ENCODE results near the gene CD27. TPM values are rescaled to one million over a fixed set of nuclear protein-coding genes. Genes with fewer than 3 reads are reported as not detected.
"Not testable (repeated sequence)": the region's sequence is repeated elsewhere in the genome, so short reads cannot be mapped to it uniquely, and the experiment has no call there.

CD27 gene
- polyA plus RNA-seq, 2 donors, result 0.84 to 0.98 TPM

- H3K4me3 ChIP-seq (ENCODE audit: low read depth in 1 of 2, low read length in 2 of 2), result no peak overlapping the region
- H3K27me3 ChIP-seq (ENCODE audit: control insufficient read depth in 1 of 2, insufficient read depth in 2 of 2, low read length in 2 of 2), result no peaks in the 10 kb centered on the region
- H3K9me3 ChIP-seq (ENCODE audit: control insufficient read depth in 2 of 2, insufficient read depth in 1 of 2, low read depth in 1 of 2, low read length in 1 of 2), result no peaks in the 10 kb centered on the region
- WGBS, 2 donors, result 2 to 4% methylated on average over 9 of the region's 9 CpGs
- no peak overlapping the region for H3K27ac ChIP-seq (ENCODE audit: low read depth in 2 of 2, low read length in 1 of 2)
- H3K36me3 ChIP-seq (ENCODE audit: control insufficient read depth in 2 of 2, insufficient read depth in 2 of 2, low read length in 1 of 2), result no peaks in the 10 kb centered on the region
- peaks cover 0 to 3% of the 10 kb centered on the region in 2 donors for H3K4me1 ChIP-seq (ENCODE audit: control insufficient read depth in 2 of 2, insufficient read depth in 2 of 2, low read length in 1 of 2)
Observed at GRCh38 chr12:6423267-6424007, 21.3 kb upstream of the CD27 start.

- no peak overlapping the region for H3K4me3 ChIP-seq (ENCODE audit: low read depth in 1 of 2, low read length in 2 of 2)
- no peaks in the 10 kb centered on the region for H3K36me3 ChIP-seq (ENCODE audit: control insufficient read depth in 2 of 2, insufficient read depth in 2 of 2, low read length in 1 of 2)
- H3K9me3 ChIP-seq (ENCODE audit: control insufficient read depth in 2 of 2, insufficient read depth in 1 of 2, low read depth in 1 of 2, low read length in 1 of 2), result no peaks in the 10 kb centered on the region
- peaks cover 0 to 3% of the 10 kb centered on the region in 2 donors for H3K4me1 ChIP-seq (ENCODE audit: control insufficient read depth in 2 of 2, insufficient read depth in 2 of 2, low read length in 1 of 2)
- WGBS, 2 donors, result 41 to 44% methylated on average over 6 of the region's 6 CpGs
- no peaks in the 10 kb centered on the region for H3K27me3 ChIP-seq (ENCODE audit: control insufficient read depth in 1 of 2, insufficient read depth in 2 of 2, low read length in 2 of 2)
- no peak overlapping the region for H3K27ac ChIP-seq (ENCODE audit: low read depth in 2 of 2, low read length in 1 of 2)
Observed at GRCh38 chr12:6424008-6424347, 20.8 kb upstream of the CD27 start.

- Histone ChIP-seq H3K27me3 (ENCODE audit: control insufficient read depth in 1 of 2, insufficient read depth in 2 of 2, low read length in 2 of 2) (no peaks in the 10 kb centered on the region), H3K9me3 (ENCODE audit: control insufficient read depth in 2 of 2, insufficient read depth in 1 of 2, low read depth in 1 of 2, low read length in 1 of 2) (no peaks in the 10 kb centered on the region), H3K27ac (ENCODE audit: low read depth in 2 of 2, low read length in 1 of 2) (no peak overlapping the region), H3K36me3 (ENCODE audit: control insufficient read depth in 2 of 2, insufficient read depth in 2 of 2, low read length in 1 of 2) (no peaks in the 10 kb centered on the region), H3K4me1 (ENCODE audit: control insufficient read depth in 2 of 2, insufficient read depth in 2 of 2, low read length in 1 of 2) (peaks cover 0 to 3% of the 10 kb centered on the region in 2 donors), H3K4me3 (ENCODE audit: low read depth in 1 of 2, low read length in 2 of 2) (no peak overlapping the region)
- WGBS, 2 donors, result 82 to 87% methylated on average over 8 of the region's 8 CpGs
Observed at GRCh38 chr12:6424866-6425265, 19.9 kb upstream of the CD27 start.

GRCh38 chr12:6425590-6426531 is 18.9 kb upstream of the CD27 start:
- no peaks in the 10 kb centered on the region for H3K9me3 ChIP-seq (ENCODE audit: control insufficient read depth in 2 of 2, insufficient read depth in 1 of 2, low read depth in 1 of 2, low read length in 1 of 2)
- peaks cover 3 to 8% of the 10 kb centered on the region in 2 donors for H3K4me1 ChIP-seq (ENCODE audit: control insufficient read depth in 2 of 2, insufficient read depth in 2 of 2, low read length in 1 of 2)
- 80 to 82% methylated on average over 23 of the region's 23 CpGs for WGBS, 2 donors
- H3K27me3 ChIP-seq (ENCODE audit: control insufficient read depth in 1 of 2, insufficient read depth in 2 of 2, low read length in 2 of 2), result no peaks in the 10 kb centered on the region
- no peak overlapping the region for H3K4me3 ChIP-seq (ENCODE audit: low read depth in 1 of 2, low read length in 2 of 2)
- no peak overlapping the region for H3K27ac ChIP-seq (ENCODE audit: low read depth in 2 of 2, low read length in 1 of 2)
- no peaks in the 10 kb centered on the region for H3K36me3 ChIP-seq (ENCODE audit: control insufficient read depth in 2 of 2, insufficient read depth in 2 of 2, low read length in 1 of 2)

- no peaks in the 10 kb centered on the region for H3K27me3 ChIP-seq (ENCODE audit: control insufficient read depth in 1 of 2, insufficient read depth in 2 of 2, low read length in 2 of 2)
- no peaks in the 10 kb centered on the region for H3K9me3 ChIP-seq (ENCODE audit: control insufficient read depth in 2 of 2, insufficient read depth in 1 of 2, low read depth in 1 of 2, low read length in 1 of 2)
- peaks cover 3 to 8% of the 10 kb centered on the region in 2 donors for H3K4me1 ChIP-seq (ENCODE audit: control insufficient read depth in 2 of 2, insufficient read depth in 2 of 2, low read length in 1 of 2)
- no peak overlapping the region for H3K27ac ChIP-seq (ENCODE audit: low read depth in 2 of 2, low read length in 1 of 2)
- 63 to 70% methylated on average over 14 of the region's 14 CpGs for WGBS, 2 donors
- H3K36me3 ChIP-seq (ENCODE audit: control insufficient read depth in 2 of 2, insufficient read depth in 2 of 2, low read length in 1 of 2), result no peaks in the 10 kb centered on the region
- H3K4me3 ChIP-seq (ENCODE audit: low read depth in 1 of 2, low read length in 2 of 2), result no peak overlapping the region
Observed at GRCh38 chr12:6426882-6427671, 17.7 kb upstream of the CD27 start.

GRCh38 chr12:6427796-6428195 is 17.0 kb upstream of the CD27 start:
- not testable (repeated sequence) for H3K27ac ChIP-seq (ENCODE audit: low read depth in 2 of 2, low read length in 1 of 2); H3K27me3 ChIP-seq (ENCODE audit: control insufficient read depth in 1 of 2, insufficient read depth in 2 of 2, low read length in 2 of 2); H3K9me3 ChIP-seq (ENCODE audit: control insufficient read depth in 2 of 2, insufficient read depth in 1 of 2, low read depth in 1 of 2, low read length in 1 of 2); H3K36me3 ChIP-seq (ENCODE audit: control insufficient read depth in 2 of 2, insufficient read depth in 2 of 2, low read length in 1 of 2); H3K4me1 ChIP-seq (ENCODE audit: control insufficient read depth in 2 of 2, insufficient read depth in 2 of 2, low read length in 1 of 2); H3K4me3 ChIP-seq (ENCODE audit: low read depth in 1 of 2, low read length in 2 of 2)
- WGBS, 2 donors, result 90 to 93% methylated on average over 10 of the region's 10 CpGs

GRCh38 chr12:6428326-6428725 is 16.4 kb upstream of the CD27 start:
- 86 to 88% methylated on average over 3 of the region's 3 CpGs for WGBS, 2 donors
- H3K9me3 ChIP-seq (ENCODE audit: control insufficient read depth in 2 of 2, insufficient read depth in 1 of 2, low read depth in 1 of 2, low read length in 1 of 2), result no peaks in the 10 kb centered on the region
- peaks cover 3 to 8% of the 10 kb centered on the region in 2 donors for H3K4me1 ChIP-seq (ENCODE audit: control insufficient read depth in 2 of 2, insufficient read depth in 2 of 2, low read length in 1 of 2)
- no peaks in the 10 kb centered on the region for H3K36me3 ChIP-seq (ENCODE audit: control insufficient read depth in 2 of 2, insufficient read depth in 2 of 2, low read length in 1 of 2)
- H3K4me3 ChIP-seq (ENCODE audit: low read depth in 1 of 2, low read length in 2 of 2), result no peak overlapping the region
- no peak overlapping the region for H3K27ac ChIP-seq (ENCODE audit: low read depth in 2 of 2, low read length in 1 of 2)
- no peaks in the 10 kb centered on the region for H3K27me3 ChIP-seq (ENCODE audit: control insufficient read depth in 1 of 2, insufficient read depth in 2 of 2, low read length in 2 of 2)

GRCh38 chr12:6430124-6430989 is 14.4 kb upstream of the CD27 start:
- 20 to 29% methylated on average over 19 of the region's 19 CpGs for WGBS, 2 donors
- H3K4me3 ChIP-seq (ENCODE audit: low read depth in 1 of 2, low read length in 2 of 2), result peak overlapping the region in 1 of 2 donors; percentile 13
- H3K27ac ChIP-seq (ENCODE audit: low read depth in 2 of 2, low read length in 1 of 2), result peak overlapping the region; percentile 83 to 96
- no peaks in the 10 kb centered on the region for H3K9me3 ChIP-seq (ENCODE audit: control insufficient read depth in 2 of 2, insufficient read depth in 1 of 2, low read depth in 1 of 2, low read length in 1 of 2)
- no peaks in the 10 kb centered on the region for H3K36me3 ChIP-seq (ENCODE audit: control insufficient read depth in 2 of 2, insufficient read depth in 2 of 2, low read length in 1 of 2)
- no peaks in the 10 kb centered on the region for H3K27me3 ChIP-seq (ENCODE audit: control insufficient read depth in 1 of 2, insufficient read depth in 2 of 2, low read length in 2 of 2)
- peaks cover 3 to 5% of the 10 kb centered on the region in 2 donors for H3K4me1 ChIP-seq (ENCODE audit: control insufficient read depth in 2 of 2, insufficient read depth in 2 of 2, low read length in 1 of 2)

All from esophagus (tissue), 2 donors.